Vagina (tissue), 2 donors: ENCODE results near the gene EEF2K.

Source experiments
- CTCF ChIP-seq, 3 experiments: fragments of 450-650 bp in 2 of 3; fragments of 200-600 bp in 1 of 3; sonication (generic) in 1 of 3; IDR thresholded peaks; one replicate each; pipeline ENCODE4 v1.5.1; 2017 to 2019; ENCODE audit warnings: antibody characterized with exemption in 3 of 3, mild to moderate bottlenecking in 2 of 3, moderate library complexity in 2 of 3
- POLR2A ChIP-seq, 2 donors: fragments of 450-650 bp; IDR thresholded peaks; one replicate each; pipeline ENCODE4 v1.6.1; 2017; ENCODE audit warnings: antibody characterized with exemption in 2 of 2, mild to moderate bottlenecking in 2 of 2, moderate library complexity in 2 of 2
- POLR2AphosphoS5 ChIP-seq, 2 donors: sonication (generic); formaldehyde crosslinking; IDR thresholded peaks; one replicate each; pipeline ENCODE4 v1.9.0; 2017; ENCODE audit warnings: antibody characterized with exemption in 2 of 2, mild to moderate bottlenecking in 2 of 2, low read depth in 1 of 2; ENCODE audit not compliant: insufficient read depth in 1 of 2

GRCh38 chr16:22257440-22257839 is 51.4 kb downstream of the EEF2K start:
- TF ChIP-seq CTCF (IDR thresholded peaks at IDR 0.05) (no peak), POLR2AphosphoS5 (IDR thresholded peaks at IDR 0.05; ENCODE audit: insufficient read depth in 1 of 2, low read depth in 1 of 2) (no peak), POLR2A (IDR thresholded peaks at IDR 0.05) (no peak)
